Measurements from ENCODE around the gene KCTD7.
"Not testable (repeated sequence)": the region's sequence is repeated elsewhere in the genome, so short reads cannot be mapped to it uniquely, and the experiment has no call there.

KCTD7 gene

GRCh38 chr7:66643395-66643794, 14.7 kb downstream of the KCTD7 start:
- Histone ChIP-seq H3K4me2 (ENCODE audit: low read length) (no peak overlapping the region), H3K4me1 (ENCODE audit: low read length) (no peaks in the 10 kb centered on the region), H3K27me3 (ENCODE audit: low read depth, low read length) (no peaks in the 10 kb centered on the region), H2AFZ (ENCODE audit: low read depth, low read length) (no peak overlapping the region), H3K9ac (ENCODE audit: low read length) (no peak overlapping the region), H3K9me3 (ENCODE audit: insufficient read depth, low read length) (no peaks in the 10 kb centered on the region), H3K4me3 (ENCODE audit: low read length) (no peak overlapping the region), H3K36me3 (replicated peaks; ENCODE audit: low read depth, low read length) (peaks cover 4% of the 10 kb centered on the region), H3K79me2 (ENCODE audit: low read length) (no peaks in the 10 kb centered on the region), H4K20me1 (ENCODE audit: insufficient read depth, low read length) (no peaks in the 10 kb centered on the region), H3K27ac (ENCODE audit: low read length) (no peak overlapping the region)
- no peak for TF ChIP-seq EZH2phosphoT487 (IDR thresholded peaks at IDR 0.05; ENCODE audit: low read depth)
- no peak for TF ChIP-seq CTCF (IDR thresholded peaks at IDR 0.05; ENCODE audit: low read depth, low read length)

- H3K9ac ChIP-seq (ENCODE audit: low read length); H3K4me2 ChIP-seq (ENCODE audit: low read length); H3K4me1 ChIP-seq (ENCODE audit: low read length); H2AFZ ChIP-seq (ENCODE audit: low read depth, low read length); H3K27ac ChIP-seq (ENCODE audit: low read length); H3K27me3 ChIP-seq (ENCODE audit: low read depth, low read length); H3K36me3 ChIP-seq (replicated peaks; ENCODE audit: low read depth, low read length); H4K20me1 ChIP-seq (ENCODE audit: insufficient read depth, low read length); H3K4me3 ChIP-seq (ENCODE audit: low read length); H3K9me3 ChIP-seq (ENCODE audit: insufficient read depth, low read length): not testable (repeated sequence)
- peaks cover 19% of the 10 kb centered on the region for H3K79me2 ChIP-seq (ENCODE audit: low read length)
These were observed 22.3 kb downstream of the KCTD7 start for GRCh38 chr7:66651026-66651425.

- Histone ChIP-seq H3K4me2 (ENCODE audit: low read length) (peak overlapping the region; percentile 85), H2AFZ (ENCODE audit: low read depth, low read length) (peak overlapping the region; percentile 95), H3K27ac (ENCODE audit: low read length) (peak overlapping the region; percentile 89), H3K79me2 (ENCODE audit: low read length) (peaks cover 29% of the 10 kb centered on the region), H3K4me3 (ENCODE audit: low read length) (peak overlapping the region; percentile 86), H3K9ac (ENCODE audit: low read length) (peak overlapping the region; percentile 89)
- H3K4me1 ChIP-seq (ENCODE audit: low read length); H4K20me1 ChIP-seq (ENCODE audit: insufficient read depth, low read length); H3K36me3 ChIP-seq (replicated peaks; ENCODE audit: low read depth, low read length); H3K9me3 ChIP-seq (ENCODE audit: insufficient read depth, low read length); H3K27me3 ChIP-seq (ENCODE audit: low read depth, low read length): not testable (repeated sequence)
- peak; percentile 12; the same call in 1 of the 2 replicates for TF ChIP-seq CTCF (IDR thresholded peaks at IDR 0.05; ENCODE audit: low read depth, low read length)
These were observed 25.1 kb downstream of the KCTD7 start for GRCh38 chr7:66653719-66654274.

- H3K79me2 ChIP-seq (ENCODE audit: low read length), result peaks cover 29% of the 10 kb centered on the region
- peak overlapping the region; percentile 89 for H3K27ac ChIP-seq (ENCODE audit: low read length)
- H3K9ac ChIP-seq (ENCODE audit: low read length), result peak overlapping the region; percentile 89
- H3K36me3 ChIP-seq (replicated peaks; ENCODE audit: low read depth, low read length), result no peaks in the 10 kb centered on the region
- peak overlapping the region; percentile 85 for H3K4me2 ChIP-seq (ENCODE audit: low read length)
- TF ChIP-seq CTCF (IDR thresholded peaks at IDR 0.05; ENCODE audit: low read depth, low read length) (no peak), EZH2phosphoT487 (IDR thresholded peaks at IDR 0.05; ENCODE audit: low read depth) (no peak)
- peak overlapping the region; percentile 86 for H3K4me3 ChIP-seq (ENCODE audit: low read length)
- H4K20me1 ChIP-seq (ENCODE audit: insufficient read depth, low read length), result no peaks in the 10 kb centered on the region
- no peaks in the 10 kb centered on the region for H3K27me3 ChIP-seq (ENCODE audit: low read depth, low read length)
- no peaks in the 10 kb centered on the region; the same call in 1 of the 2 replicates for H3K4me1 ChIP-seq (ENCODE audit: low read length)
- peak overlapping the region; percentile 95 for H2AFZ ChIP-seq (ENCODE audit: low read depth, low read length)
- H3K9me3 ChIP-seq (ENCODE audit: insufficient read depth, low read length), result no peaks in the 10 kb centered on the region
These were observed 25.8 kb downstream of the KCTD7 start for GRCh38 chr7:66654275-66655112.

GRCh38 chr7:66655113-66655806, 26.6 kb downstream of the KCTD7 start:
- H3K27ac ChIP-seq (ENCODE audit: low read length); H4K20me1 ChIP-seq (ENCODE audit: insufficient read depth, low read length); H3K9me3 ChIP-seq (ENCODE audit: insufficient read depth, low read length); H2AFZ ChIP-seq (ENCODE audit: low read depth, low read length); H3K4me1 ChIP-seq (ENCODE audit: low read length); H3K36me3 ChIP-seq (replicated peaks; ENCODE audit: low read depth, low read length); H3K27me3 ChIP-seq (ENCODE audit: low read depth, low read length): not testable (repeated sequence)
- peaks cover 29% of the 10 kb centered on the region for H3K79me2 ChIP-seq (ENCODE audit: low read length)
- H3K4me3 ChIP-seq (ENCODE audit: low read length), result peak overlapping the region; percentile 86
- peak overlapping the region; percentile 82 for H3K4me2 ChIP-seq (ENCODE audit: low read length)
- peak overlapping the region; percentile 89 for H3K9ac ChIP-seq (ENCODE audit: low read length)

GRCh38 chr7:66655826-66656485, 27.3 kb downstream of the KCTD7 start:
- not testable (repeated sequence) for H2AFZ ChIP-seq (ENCODE audit: low read depth, low read length); H3K4me3 ChIP-seq (ENCODE audit: low read length); H3K27me3 ChIP-seq (ENCODE audit: low read depth, low read length); H3K9me3 ChIP-seq (ENCODE audit: insufficient read depth, low read length); H3K36me3 ChIP-seq (replicated peaks; ENCODE audit: low read depth, low read length); H3K4me1 ChIP-seq (ENCODE audit: low read length); H4K20me1 ChIP-seq (ENCODE audit: insufficient read depth, low read length); H3K9ac ChIP-seq (ENCODE audit: low read length); H3K4me2 ChIP-seq (ENCODE audit: low read length); H3K27ac ChIP-seq (ENCODE audit: low read length)
- H3K79me2 ChIP-seq (ENCODE audit: low read length), result peaks cover 29% of the 10 kb centered on the region

Measured in OCI-LY3 (cell line).